GM20000 (cell line): Measurements from ENCODE around the gene GORASP1.

Source experiments
- DNase-seq: peaks from one replicate; pipeline ENCODE4 v3.0.0; 2012; ENCODE audit warnings: low spot score
- TF ChIP-seq, protein P1 (sequence below): IDR thresholded peaks from 2 replicates; pipeline ENCODE4 v1.5.1; 2012; ENCODE audit warnings: mild to moderate bottlenecking, control low read depth; ENCODE audit errors: extremely low read depth, missing control alignments

Gene GORASP1

DNA sequence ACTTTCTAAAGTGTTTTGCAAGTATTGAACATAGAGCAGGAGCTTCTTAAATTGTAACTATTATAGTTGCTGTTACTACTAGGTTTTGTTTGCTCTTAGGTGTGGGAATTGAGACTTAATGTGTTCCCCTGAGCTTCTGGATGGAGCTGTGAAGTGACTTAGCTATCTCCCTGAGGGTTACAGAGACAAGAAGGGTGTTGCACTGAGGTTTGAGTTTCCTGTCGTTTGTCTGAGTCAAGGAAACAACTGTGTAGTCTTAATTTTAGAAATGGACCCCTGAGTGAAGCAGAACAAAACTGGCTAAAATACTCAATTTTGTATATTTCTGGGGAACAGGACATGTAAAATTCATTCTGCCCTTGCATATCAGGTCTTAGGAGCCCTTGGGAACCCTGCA lies 20.5 kb upstream of the GORASP1 start:
- TF ChIP-seq, protein P1, sequence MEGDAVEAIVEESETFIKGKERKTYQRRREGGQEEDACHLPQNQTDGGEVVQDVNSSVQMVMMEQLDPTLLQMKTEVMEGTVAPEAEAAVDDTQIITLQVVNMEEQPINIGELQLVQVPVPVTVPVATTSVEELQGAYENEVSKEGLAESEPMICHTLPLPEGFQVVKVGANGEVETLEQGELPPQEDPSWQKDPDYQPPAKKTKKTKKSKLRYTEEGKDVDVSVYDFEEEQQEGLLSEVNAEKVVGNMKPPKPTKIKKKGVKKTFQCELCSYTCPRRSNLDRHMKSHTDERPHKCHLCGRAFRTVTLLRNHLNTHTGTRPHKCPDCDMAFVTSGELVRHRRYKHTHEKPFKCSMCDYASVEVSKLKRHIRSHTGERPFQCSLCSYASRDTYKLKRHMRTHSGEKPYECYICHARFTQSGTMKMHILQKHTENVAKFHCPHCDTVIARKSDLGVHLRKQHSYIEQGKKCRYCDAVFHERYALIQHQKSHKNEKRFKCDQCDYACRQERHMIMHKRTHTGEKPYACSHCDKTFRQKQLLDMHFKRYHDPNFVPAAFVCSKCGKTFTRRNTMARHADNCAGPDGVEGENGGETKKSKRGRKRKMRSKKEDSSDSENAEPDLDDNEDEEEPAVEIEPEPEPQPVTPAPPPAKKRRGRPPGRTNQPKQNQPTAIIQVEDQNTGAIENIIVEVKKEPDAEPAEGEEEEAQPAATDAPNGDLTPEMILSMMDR = no peak
- DNase-seq = no peak

DNA sequence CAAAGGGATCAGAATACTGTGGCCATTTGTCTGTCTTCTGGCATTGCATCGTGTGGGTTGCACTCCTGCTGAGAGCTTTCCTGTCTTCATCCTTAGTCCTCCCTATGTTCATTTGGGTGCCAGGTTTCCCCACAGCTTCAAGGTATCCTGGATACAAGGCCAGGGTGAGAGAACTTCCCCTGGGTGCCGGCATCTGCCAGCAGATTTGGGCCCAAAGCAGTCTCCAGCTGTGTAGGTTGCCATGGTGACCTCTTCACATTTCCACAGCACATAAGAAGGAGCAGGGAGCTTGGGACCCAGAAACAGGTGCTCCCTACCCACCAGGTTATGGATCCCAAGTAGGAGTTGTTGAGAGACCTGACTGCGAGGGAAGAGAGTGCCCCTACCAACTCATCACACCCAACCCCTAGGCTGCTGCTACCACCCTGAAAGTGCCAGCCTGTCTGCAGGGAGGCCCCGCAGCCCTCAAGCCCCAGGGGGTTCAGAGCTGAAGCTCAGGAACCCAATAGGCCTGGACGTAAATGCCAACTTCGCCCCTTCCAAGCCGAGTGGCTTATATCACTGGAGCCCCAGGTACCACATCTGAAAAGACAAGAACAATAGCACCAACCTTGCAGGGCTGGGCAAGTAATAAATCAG lies 20.0 kb upstream of the GORASP1 start:
- TF ChIP-seq, protein P1 = no peak
- DNase-seq = no peak

DNA sequence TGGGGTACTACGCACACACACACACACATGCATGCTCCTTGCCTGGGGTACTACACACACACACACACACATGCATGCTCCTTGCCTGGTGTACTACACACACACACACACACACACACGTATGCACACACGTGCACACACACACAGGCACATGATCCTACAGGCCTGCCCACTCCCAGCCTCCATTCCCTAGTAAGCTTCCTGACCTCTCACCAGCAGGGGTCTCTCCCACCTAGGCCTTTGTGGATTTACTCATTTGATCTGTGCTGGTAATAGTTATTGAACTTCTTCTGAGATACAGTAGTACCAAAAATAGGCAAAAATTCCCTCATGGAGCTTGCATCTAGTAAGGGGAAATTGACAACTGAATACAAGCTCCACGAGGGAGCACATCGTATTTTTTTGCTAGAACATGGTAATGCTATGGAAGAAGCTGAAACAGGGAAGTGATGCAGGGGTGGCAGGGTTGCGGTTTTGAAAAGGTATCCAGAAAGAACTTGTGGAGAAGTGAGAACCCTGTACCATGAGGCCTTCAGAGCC lies 19.2 kb upstream of the GORASP1 start:
- TF ChIP-seq, protein P1 = peak; percentile 18

DNA sequence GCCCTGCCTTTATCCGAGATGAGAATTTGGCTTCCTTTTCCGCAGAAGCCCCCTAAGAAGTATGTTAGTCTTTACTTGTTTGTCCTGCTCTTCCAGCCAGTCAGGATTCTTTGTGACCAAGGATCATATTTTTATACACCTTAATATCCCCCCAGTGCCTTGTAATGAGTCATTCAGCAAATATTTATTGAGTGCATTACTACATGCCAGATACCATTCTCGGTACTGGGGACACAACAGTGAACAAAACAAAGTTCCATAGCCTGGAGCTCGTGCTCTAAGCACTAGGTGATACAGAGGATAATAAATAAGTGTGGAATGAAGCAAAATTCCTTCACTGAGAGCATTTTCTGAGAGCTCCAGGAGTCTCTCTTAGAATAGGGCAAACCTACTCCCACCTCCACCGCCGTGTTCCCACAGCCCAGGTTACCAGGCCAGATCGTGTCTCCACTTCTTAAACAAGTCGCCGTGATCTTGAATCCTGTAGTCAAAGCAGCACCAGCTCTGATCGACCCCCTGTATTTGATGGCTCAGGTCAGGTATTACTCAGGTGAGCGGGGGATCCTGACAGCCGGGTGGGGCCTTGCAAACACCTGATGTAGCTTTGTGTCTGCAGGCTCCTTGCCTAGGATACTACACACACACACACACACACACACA lies 18.5 kb upstream of the GORASP1 start:
- TF ChIP-seq, protein P1 = no peak
- DNase-seq = no peak

More for the DNA sequence above, 19.2 kb upstream of the GORASP1 start:
- DNase-seq = no peak

DNA sequence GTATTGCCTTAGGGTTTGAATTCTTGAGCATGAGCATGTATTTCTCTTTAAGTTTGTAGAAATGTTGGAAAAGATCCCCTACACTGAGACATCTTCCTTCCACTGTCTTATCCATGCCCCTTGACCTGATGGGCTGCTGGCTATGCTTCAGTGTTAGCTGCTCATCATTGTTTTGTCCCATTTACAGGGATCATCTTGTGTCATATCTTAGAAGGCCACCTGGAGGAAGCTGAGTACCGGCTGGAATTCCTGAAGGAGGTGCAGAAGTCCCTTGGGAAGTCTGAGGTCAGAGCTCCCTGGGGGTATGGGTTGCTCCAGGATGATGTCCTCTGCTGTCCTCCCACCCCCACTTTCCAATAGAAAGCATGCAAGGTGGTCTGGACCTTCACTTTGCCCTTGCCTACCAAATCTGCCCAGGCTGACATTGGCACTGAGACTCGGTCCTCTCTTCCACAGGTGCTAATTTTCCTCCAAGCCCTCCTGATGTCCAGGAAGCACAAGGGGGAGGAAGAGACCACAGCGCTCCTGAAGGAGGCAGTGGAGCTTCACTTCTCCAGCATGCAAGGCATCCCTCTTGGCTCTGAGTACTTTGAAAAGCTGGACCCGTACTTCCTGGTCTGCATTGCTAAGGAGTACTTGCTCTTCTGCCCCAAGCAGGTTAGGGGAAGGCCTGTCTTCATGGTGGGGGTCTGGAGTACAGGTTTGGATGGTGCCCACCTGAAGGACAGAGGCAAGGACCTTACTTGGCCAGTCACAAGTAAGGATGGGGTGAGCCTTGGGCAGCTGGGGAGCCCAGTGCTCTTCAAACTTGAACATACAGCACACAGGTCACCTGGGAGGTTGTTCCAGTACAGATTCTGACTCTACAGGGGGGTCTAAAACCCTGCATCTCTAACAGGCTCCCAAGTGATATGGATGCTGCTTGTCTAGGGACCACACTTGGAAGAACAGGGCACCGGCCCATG lies 17.7 kb upstream of the GORASP1 start:
- DNase-seq = no peak
- TF ChIP-seq, protein P1 = no peak

DNA sequence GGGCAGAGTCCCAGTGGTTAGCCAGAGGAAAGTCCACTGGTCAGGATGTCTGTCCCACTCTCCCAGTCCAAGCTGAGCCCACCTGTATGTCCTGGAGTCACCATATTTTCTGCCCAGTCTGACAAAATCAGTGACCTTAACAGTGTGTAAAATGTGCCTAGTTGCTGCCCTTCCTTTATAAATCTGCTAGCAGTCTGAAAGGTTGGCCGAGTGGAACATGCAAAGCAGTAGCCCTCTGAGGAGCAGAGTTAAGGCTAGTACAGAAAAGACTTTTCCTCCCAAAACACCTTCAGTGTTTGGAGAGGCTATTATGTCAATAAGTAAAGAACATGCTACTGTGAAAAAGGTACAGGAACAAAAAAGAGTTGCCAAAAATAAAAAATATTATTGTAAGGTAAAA lies 15.4 kb upstream of the GORASP1 start:
- no peak for DNase-seq
- TF ChIP-seq, protein P1 = no peak
